Mammary epithelial cell (primary cell): ENCODE results near the gene EDN1.

Source experiments
- CTCF ChIP-seq, 2 donors: IDR thresholded peaks in 1 of 2; conservative IDR thresholded peaks in 1 of 2; 2 replicates each; pipeline ENCODE4 v1.5.1; 2011 to 2012; ENCODE audit warnings: inconsistent platforms in 2 of 2, low read length in 2 of 2, mild to moderate bottlenecking in 2 of 2, control low read depth in 1 of 2, low read depth in 1 of 2; ENCODE audit not compliant: insufficient read depth in 1 of 2; ENCODE audit errors: extremely low read depth in 1 of 2
- EZH2 ChIP-seq: IDR thresholded peaks from 2 replicates; pipeline ENCODE4 v1.6.1; 2012; ENCODE audit warnings: low read length, inconsistent platforms, borderline replicate concordance

- no peak for TF ChIP-seq CTCF (conservative IDR thresholded peaks at IDR 0.05 in 1 of 2, IDR thresholded peaks at IDR 0.05 in 1 of 2; ENCODE audit: extremely low read depth in 1 of 2, insufficient read depth in 1 of 2, low read depth in 1 of 2, low read length in 2 of 2)
- TF ChIP-seq EZH2, result no peak
Observed at GRCh38 chr6:12327988-12328387, 37.8 kb downstream of the EDN1 start.
